ENCODE measurements around the gene ARTN.

DNA sequence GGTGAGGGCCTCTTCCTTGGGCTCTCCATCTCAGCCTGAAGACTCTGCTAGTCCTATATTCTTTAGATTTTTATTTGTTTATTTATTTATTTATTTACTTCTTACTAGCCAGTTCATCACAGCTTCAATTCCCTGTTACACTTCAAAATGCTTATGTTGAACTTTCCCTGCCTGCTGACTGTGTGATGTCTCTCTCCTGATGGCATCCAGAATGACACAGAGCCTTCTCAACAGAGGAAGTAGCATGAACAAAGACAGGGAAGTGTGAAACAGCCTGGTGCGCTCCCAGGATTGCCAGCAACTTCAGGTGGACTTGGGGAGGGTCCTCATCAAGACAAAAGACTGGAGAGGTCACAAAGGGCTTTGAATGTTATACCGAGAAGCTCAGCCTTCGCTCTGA, 8.8 kb downstream of the ARTN start:
- TF ChIP-seq, protein P1, sequence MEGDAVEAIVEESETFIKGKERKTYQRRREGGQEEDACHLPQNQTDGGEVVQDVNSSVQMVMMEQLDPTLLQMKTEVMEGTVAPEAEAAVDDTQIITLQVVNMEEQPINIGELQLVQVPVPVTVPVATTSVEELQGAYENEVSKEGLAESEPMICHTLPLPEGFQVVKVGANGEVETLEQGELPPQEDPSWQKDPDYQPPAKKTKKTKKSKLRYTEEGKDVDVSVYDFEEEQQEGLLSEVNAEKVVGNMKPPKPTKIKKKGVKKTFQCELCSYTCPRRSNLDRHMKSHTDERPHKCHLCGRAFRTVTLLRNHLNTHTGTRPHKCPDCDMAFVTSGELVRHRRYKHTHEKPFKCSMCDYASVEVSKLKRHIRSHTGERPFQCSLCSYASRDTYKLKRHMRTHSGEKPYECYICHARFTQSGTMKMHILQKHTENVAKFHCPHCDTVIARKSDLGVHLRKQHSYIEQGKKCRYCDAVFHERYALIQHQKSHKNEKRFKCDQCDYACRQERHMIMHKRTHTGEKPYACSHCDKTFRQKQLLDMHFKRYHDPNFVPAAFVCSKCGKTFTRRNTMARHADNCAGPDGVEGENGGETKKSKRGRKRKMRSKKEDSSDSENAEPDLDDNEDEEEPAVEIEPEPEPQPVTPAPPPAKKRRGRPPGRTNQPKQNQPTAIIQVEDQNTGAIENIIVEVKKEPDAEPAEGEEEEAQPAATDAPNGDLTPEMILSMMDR (IDR thresholded peaks at IDR 0.05; ENCODE audit: low read depth, low read length) = no peak
- no peak for TF ChIP-seq EZH2phosphoT487 (IDR thresholded peaks at IDR 0.05; ENCODE audit: low read depth)
